OCI-LY3 (cell line): Measurements from ENCODE around the gene NEIL1.
"Not testable (repeated sequence)": the region's sequence is repeated elsewhere in the genome, so short reads cannot be mapped to it uniquely, and the experiment has no call there.

ENCODE experiments used
- H2AFZ ChIP-seq: fragments of 200-600, 300-600 bp; shearing (Covaris generic); 2 replicates; pipeline ENCODE4 v1.6.0; 2014; ENCODE audit warnings: antibody characterized with exemption, low read depth, low read length
- H3K27ac ChIP-seq: fragments of 200-600, 300-600 bp; sonication (generic); 2 replicates; pipeline ENCODE4 v1.5.1; 2014; ENCODE audit warnings: mild to moderate bottlenecking, low read length, moderate library complexity, mixed read lengths
- H3K27me3 ChIP-seq: fragments of 200-600, 300-600 bp; sonication (generic); 2 replicates; pipeline ENCODE4 v1.6.1; 2014; ENCODE audit warnings: low read depth, low read length, mixed read lengths
- H3K36me3 ChIP-seq: fragments of 200-600, 300-600 bp; sonication (generic); replicated peaks from 2 replicates; pipeline ENCODE3; 2014; ENCODE audit warnings: low read depth, low read length, mixed read lengths
- H3K4me1 ChIP-seq: fragments of 300-600, 200-600 bp; sonication (generic); 2 replicates; pipeline ENCODE4 v1.6.1; 2014; ENCODE audit warnings: low read length, mixed read lengths
- H3K4me2 ChIP-seq: fragments of 200-600, 300-600 bp; sonication (generic); 2 replicates; pipeline ENCODE4 v1.6.1; 2014; ENCODE audit warnings: low read length, mixed read lengths
- H3K4me3 ChIP-seq: fragments of 300-600, 200-600 bp; sonication (generic); 2 replicates; pipeline ENCODE4 v1.5.1; 2014; ENCODE audit warnings: antibody characterized with exemption, mild to moderate bottlenecking, low read length, moderate library complexity
- H3K79me2 ChIP-seq: fragments of 300-600, 200-600 bp; shearing (Covaris generic); 2 replicates; pipeline ENCODE4 v1.6.1; 2014; ENCODE audit warnings: mild to moderate bottlenecking, low read length, mixed read lengths
- H3K9ac ChIP-seq: fragments of 300-600, 200-600 bp; shearing (Covaris generic); 2 replicates; pipeline ENCODE4 v1.6.0; 2014; ENCODE audit warnings: mild to moderate bottlenecking, low read length, moderate library complexity
- H3K9me3 ChIP-seq: fragments of 200-600, 300-600 bp; shearing (Covaris generic); 2 replicates; pipeline ENCODE4 v1.6.1; 2014; ENCODE audit warnings: low read length, mixed read lengths; ENCODE audit not compliant: insufficient read depth
- H4K20me1 ChIP-seq: fragments of 200-600, 300-600 bp; sonication (generic); 2 replicates; pipeline ENCODE4 v1.6.1; 2016; ENCODE audit warnings: low read length, mixed read lengths; ENCODE audit not compliant: insufficient read depth
- CTCF ChIP-seq: fragments of 200-600, 300-600 bp; sonication (generic); IDR thresholded peaks from 2 replicates; pipeline ENCODE4 v1.5.1; 2014; ENCODE audit warnings: antibody characterized with exemption, low read length, low read depth
- EZH2phosphoT487 ChIP-seq: fragments of 200-600 bp; shearing (Covaris generic); IDR thresholded peaks from 2 replicates; pipeline ENCODE4 v1.6.1; 2018; ENCODE audit warnings: antibody characterized with exemption, mixed run types, low read depth

Gene NEIL1

GRCh38 chr15:75369897-75370581 lies 23.2 kb downstream of the NEIL1 start:
- peaks cover 16% of the 10 kb centered on the region for H3K4me1 ChIP-seq
- no peak overlapping the region for H2AFZ ChIP-seq
- no peaks in the 10 kb centered on the region for H3K9me3 ChIP-seq
- TF ChIP-seq CTCF = no peak
- no peak for TF ChIP-seq EZH2phosphoT487
- H3K4me3 ChIP-seq = no peak overlapping the region
- H3K79me2 ChIP-seq = peaks cover 26% of the 10 kb centered on the region
- H4K20me1 ChIP-seq = no peaks in the 10 kb centered on the region
- no peak overlapping the region for H3K9ac ChIP-seq
- no peaks in the 10 kb centered on the region for H3K27me3 ChIP-seq
- H3K27ac ChIP-seq = no peak overlapping the region
- peak overlapping the region; percentile 92; the same call in 1 of the 2 replicates for H3K4me2 ChIP-seq
- peaks cover 44% of the 10 kb centered on the region for H3K36me3 ChIP-seq

DNA sequence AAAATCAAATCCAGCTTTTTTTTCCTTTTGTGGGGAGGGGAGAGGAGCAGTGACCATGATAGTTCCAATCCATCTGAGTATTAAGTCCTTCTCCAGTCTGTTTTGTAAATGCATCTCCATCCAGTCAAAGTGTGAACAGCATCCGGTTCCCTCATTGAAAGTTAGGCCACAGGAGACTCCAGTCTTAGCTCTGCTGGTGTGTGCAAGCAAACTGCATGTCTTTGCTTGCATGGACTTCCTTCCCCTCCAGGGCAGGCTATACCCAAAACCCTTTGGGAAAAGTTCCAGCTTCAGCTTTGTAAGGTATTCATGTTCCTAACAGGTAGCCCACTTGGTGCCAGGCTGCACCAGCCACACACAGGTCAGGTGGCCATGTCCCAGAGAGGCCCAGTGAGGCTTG lies 24.6 kb downstream of the NEIL1 start:
- no peaks in the 10 kb centered on the region for H3K27me3 ChIP-seq
- TF ChIP-seq CTCF (no peak), EZH2phosphoT487 (no peak)
- peaks cover 26% of the 10 kb centered on the region for H3K79me2 ChIP-seq
- H3K27ac ChIP-seq = no peak overlapping the region
- H3K4me2 ChIP-seq = no peak overlapping the region
- H3K4me3 ChIP-seq = no peak overlapping the region
- no peak overlapping the region for H2AFZ ChIP-seq
- peaks cover 57% of the 10 kb centered on the region for H3K36me3 ChIP-seq
- H3K9me3 ChIP-seq = no peaks in the 10 kb centered on the region
- H3K9ac ChIP-seq = no peak overlapping the region
- peaks cover 16% of the 10 kb centered on the region for H3K4me1 ChIP-seq
- no peaks in the 10 kb centered on the region for H4K20me1 ChIP-seq

DNA sequence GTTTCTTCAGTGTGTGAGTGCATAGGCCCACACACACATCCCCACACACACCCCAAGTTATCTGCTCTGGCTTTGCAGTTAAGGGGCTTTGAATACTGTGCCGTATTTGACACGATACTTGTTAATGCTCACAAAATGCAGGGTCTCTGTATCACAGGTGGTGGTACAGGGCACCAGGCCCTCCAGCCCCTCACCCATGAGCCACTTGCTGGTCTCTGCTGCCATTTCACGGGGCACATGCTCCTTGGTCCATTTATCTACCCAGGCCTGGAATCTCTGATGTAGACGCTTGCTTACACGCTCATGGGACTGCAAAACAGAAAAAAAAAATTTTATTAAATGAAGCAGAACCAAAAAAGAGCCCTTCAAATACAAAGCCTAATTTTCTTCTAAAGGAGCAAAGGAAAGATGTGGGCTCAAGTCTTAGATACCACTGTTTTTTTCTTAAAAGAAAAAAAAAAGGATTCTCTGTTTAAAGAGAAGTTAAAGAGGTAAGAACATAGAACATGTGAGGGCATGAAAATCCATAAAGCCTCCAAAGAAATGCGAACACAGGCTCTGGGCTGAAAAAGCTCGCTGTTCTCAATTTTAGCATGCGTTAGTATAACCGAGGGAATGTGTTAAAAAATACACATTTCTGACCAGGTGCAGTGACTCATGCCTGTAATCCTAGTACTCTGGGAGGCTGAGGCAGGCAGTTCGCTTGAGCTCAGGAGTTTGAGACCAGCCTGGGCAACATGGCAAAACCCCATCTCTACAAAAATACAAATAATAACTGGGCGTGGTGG lies 25.3 kb downstream of the NEIL1 start:
- peaks cover 57% of the 10 kb centered on the region for H3K36me3 ChIP-seq
- peaks cover 26% of the 10 kb centered on the region for H3K79me2 ChIP-seq
- H4K20me1 ChIP-seq = no peaks in the 10 kb centered on the region
- H3K9ac ChIP-seq = no peak overlapping the region
- no peaks in the 10 kb centered on the region for H3K9me3 ChIP-seq
- H3K27me3 ChIP-seq = no peaks in the 10 kb centered on the region
- H3K4me1 ChIP-seq = peaks cover 16% of the 10 kb centered on the region
- H3K4me3 ChIP-seq = no peak overlapping the region
- H2AFZ ChIP-seq = no peak overlapping the region
- no peak overlapping the region for H3K4me2 ChIP-seq
- TF ChIP-seq CTCF = no peak
- TF ChIP-seq EZH2phosphoT487 = no peak
- no peak overlapping the region for H3K27ac ChIP-seq

- Histone ChIP-seq H3K4me1 (peaks cover 22% of the 10 kb centered on the region), H3K36me3 (peaks cover 53% of the 10 kb centered on the region), H3K27ac (no peak overlapping the region), H3K4me2 (no peak overlapping the region), H3K9ac (no peak overlapping the region), H3K9me3 (no peaks in the 10 kb centered on the region), H4K20me1 (0 out of 2 replicates have a peak, but pooled peaks cover 5% of the 10 kb centered on the region), H3K79me2 (no peaks in the 10 kb centered on the region), H3K27me3 (no peaks in the 10 kb centered on the region), H2AFZ (no peak overlapping the region), H3K4me3 (no peak overlapping the region)
- TF ChIP-seq EZH2phosphoT487 (no peak), CTCF (no peak)
Measured at GRCh38 chr15:75380773-75381172, 33.9 kb downstream of the NEIL1 start.

GRCh38 chr15:75383986-75384385 lies 37.1 kb downstream of the NEIL1 start:
- not testable (repeated sequence) for H2AFZ ChIP-seq, H3K27me3 ChIP-seq, H3K4me2 ChIP-seq, H3K4me3 ChIP-seq, H3K79me2 ChIP-seq, H3K9ac ChIP-seq, H3K9me3 ChIP-seq, H3K27ac ChIP-seq, H4K20me1 ChIP-seq
- Histone ChIP-seq H3K4me1 (peaks cover 35% of the 10 kb centered on the region), H3K36me3 (peaks cover 52% of the 10 kb centered on the region)
